C4-2B (cell line): ENCODE measurements around the gene NCBP3.
A peak's percentile ranks its signal among the peaks of the same experiment; 100 is the strongest.

Experiments used
- H3K27ac ChIP-seq: fragments of 450-650 bp; 2 replicates; pipeline ENCODE4 v1.5.1; 2017
- ZFX ChIP-seq: fragments of 450-650 bp; IDR thresholded peaks from 2 replicates; pipeline ENCODE4 v1.6.1; 2017
- TF ChIP-seq, protein P1 (sequence below): fragments of 450-650 bp; conservative IDR thresholded peaks from 2 replicates; pipeline ENCODE4 v1.5.1; 2017; ENCODE audit warnings: mild to moderate bottlenecking

The NCBP3 gene

DNA sequence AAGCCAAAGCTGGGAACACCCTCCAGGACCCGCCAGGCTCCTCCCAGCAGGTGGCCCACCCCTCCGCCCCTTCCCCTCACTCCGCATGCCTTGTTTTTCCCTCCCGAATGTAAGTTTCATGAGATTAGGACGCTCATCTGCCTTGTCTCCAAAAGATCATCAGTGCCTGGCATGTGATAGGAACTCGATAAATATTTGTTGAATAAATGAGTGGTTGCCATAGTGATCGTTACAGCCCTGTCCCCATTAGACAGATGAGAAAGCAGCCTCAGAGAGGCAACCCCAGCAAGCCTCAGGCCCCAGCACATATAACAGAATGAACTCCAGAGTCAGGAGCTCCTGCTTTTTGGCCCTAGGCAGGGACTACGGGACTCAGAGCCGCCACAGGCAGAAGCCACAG, 41.8 kb upstream of the NCBP3 start:
- peak overlapping the region; percentile 90 for H3K27ac ChIP-seq
- TF ChIP-seq, protein P1, sequence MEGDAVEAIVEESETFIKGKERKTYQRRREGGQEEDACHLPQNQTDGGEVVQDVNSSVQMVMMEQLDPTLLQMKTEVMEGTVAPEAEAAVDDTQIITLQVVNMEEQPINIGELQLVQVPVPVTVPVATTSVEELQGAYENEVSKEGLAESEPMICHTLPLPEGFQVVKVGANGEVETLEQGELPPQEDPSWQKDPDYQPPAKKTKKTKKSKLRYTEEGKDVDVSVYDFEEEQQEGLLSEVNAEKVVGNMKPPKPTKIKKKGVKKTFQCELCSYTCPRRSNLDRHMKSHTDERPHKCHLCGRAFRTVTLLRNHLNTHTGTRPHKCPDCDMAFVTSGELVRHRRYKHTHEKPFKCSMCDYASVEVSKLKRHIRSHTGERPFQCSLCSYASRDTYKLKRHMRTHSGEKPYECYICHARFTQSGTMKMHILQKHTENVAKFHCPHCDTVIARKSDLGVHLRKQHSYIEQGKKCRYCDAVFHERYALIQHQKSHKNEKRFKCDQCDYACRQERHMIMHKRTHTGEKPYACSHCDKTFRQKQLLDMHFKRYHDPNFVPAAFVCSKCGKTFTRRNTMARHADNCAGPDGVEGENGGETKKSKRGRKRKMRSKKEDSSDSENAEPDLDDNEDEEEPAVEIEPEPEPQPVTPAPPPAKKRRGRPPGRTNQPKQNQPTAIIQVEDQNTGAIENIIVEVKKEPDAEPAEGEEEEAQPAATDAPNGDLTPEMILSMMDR = no peak
- no peak for TF ChIP-seq ZFX

DNA sequence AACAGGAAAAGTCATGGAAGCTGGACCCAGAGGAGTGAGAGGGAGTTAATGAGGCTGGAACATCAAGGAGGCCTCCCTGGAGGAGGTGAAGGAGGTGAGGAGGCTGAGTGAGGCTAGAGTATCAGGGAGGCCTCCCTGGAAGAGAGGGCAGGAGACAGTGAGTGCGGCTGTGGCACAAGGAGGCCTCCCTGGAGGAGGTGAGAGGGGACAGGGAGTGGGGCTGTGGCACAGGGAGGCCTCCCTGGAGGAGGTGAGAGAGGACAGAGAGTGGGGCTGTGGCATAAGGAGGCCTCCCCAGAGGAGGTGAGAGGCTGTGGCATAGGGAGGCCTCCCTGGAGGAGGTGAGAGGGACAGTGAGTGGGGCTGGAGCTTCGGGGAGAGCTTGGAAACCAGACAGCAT, 41.3 kb upstream of the NCBP3 start:
- TF ChIP-seq, protein P1 = no peak
- TF ChIP-seq ZFX = no peak
- peak overlapping the region; percentile 90 for H3K27ac ChIP-seq

- peak overlapping the region; percentile 90 for H3K27ac ChIP-seq
- TF ChIP-seq, protein P1 = no peak
- TF ChIP-seq ZFX = no peak
Observed at GRCh38 chr17:3886776-3887175, 40.7 kb upstream of the NCBP3 start.

GRCh38 chr17:3885970-3886369, 39.9 kb upstream of the NCBP3 start:
- peak overlapping the region; percentile 90; the same call in 1 of the 2 replicates for H3K27ac ChIP-seq
- TF ChIP-seq, protein P1 = no peak
- no peak for TF ChIP-seq ZFX

DNA sequence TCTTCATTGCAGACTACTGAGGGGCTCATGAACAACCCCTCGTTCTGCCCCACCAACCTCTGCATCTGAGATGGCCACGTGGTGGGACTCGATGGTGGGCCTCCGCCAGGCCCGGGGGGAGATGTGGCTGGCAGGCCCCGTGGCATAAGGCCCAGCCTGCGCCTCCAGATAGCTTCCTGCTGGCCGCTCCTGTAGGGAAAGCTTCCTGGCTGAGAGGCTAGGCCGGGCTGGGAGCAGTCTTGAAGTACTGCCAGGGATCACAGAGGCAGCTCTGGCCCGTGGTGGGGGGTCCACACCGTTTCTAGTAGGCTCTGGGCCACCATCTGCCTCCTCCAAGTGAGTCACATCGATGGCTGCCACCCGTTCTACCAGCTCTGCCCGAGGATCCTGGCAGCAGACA, 39.2 kb upstream of the NCBP3 start:
- TF ChIP-seq ZFX = no peak
- TF ChIP-seq, protein P1 = no peak
- H3K27ac ChIP-seq = no peak overlapping the region; the same call in 1 of the 2 replicates

DNA sequence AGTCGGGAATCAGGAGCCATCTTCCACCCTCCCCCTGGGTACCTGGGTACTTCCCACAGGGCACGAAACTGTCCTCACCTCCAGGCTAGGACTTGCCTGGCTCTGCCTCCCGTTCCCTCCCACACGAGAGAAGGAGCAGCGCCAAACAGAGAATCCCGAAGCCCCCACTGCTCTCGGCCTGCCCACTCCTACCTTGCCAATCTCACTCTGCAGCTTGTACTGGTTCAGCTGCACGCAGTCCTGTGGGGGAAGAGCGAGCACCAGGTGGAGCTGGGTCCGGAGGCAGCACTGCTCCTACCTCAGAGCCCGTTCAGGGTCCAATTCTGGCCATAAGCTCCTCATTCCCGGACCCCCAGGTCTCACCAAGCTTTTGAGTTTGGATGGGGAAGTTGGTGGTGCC, 38.1 kb upstream of the NCBP3 start:
- no peak overlapping the region for H3K27ac ChIP-seq
- TF ChIP-seq, protein P1 = no peak
- TF ChIP-seq ZFX = no peak

DNA sequence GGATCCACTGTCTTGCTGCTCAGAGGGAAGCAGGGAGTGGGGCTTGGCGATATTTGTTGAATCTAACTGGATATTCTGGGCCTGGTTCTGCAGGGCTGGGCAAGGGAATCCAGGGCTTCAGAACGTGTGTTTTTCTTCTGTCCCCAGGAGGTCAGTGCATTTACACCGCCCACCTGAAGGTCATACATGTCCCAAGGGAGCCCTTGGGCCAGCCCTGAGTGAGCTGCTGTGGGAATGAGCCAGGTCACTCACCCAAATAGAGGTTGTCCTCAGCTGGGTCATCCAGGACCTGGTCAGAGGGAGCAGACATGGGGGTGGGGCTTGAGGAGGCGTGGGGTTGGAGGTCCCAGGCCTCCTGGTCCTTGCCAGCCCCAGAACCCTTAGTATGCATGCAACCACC, 36.2 kb upstream of the NCBP3 start:
- no peak overlapping the region for H3K27ac ChIP-seq
- TF ChIP-seq, protein P1 = no peak
- no peak for TF ChIP-seq ZFX
